IMR-90 (cell line): ENCODE measurements around the gene APOL3. TPM values are rescaled to one million over a fixed set of nuclear protein-coding genes. Genes with fewer than 3 reads are reported as not detected.
A peak's percentile ranks its signal among the peaks of the same experiment; 100 is the strongest.

Experiments used
- ATAC-seq: fragments of 200-7000 bp; cut with Tn5 transposase; 2 replicates; pipeline ENCODE4 v1.9.1; 2020; ENCODE audit warnings: low read depth, mild to moderate bottlenecking, moderate library complexity
- BruUV-seq: library from RNA; stranded (reverse); fragments of 400-500 nt; replicated peaks from 2 replicates; lab custom pipeline; 2021; lab: Mats Ljungman, UMichigan
- CTCF ChIA-PET: fragments of 300-600 bp; formaldehyde crosslinking; extraction: SDS; loops from one replicate; lab custom pipeline; 2021; ENCODE audit warnings: antibody characterized with exemption; lab: Yijun Ruan, JAX
- POLR2A ChIA-PET: fragments of 300-600 bp; sonication (Branson Sonifier 250); formaldehyde crosslinking; loops from one replicate; lab custom pipeline; 2022; ENCODE audit warnings: antibody characterized with exemption; ENCODE audit not compliant: unreplicated experiment; lab: Charles Lee
- DNase-seq: peaks from one replicate; pipeline ENCODE4 v3.0.0; 2013
- H2AFZ ChIP-seq: replicated peaks from 2 replicates; pipeline ENCODE3; 2013; ENCODE audit warnings: low read length, mild to moderate bottlenecking; ENCODE audit not compliant: poor library complexity
- H2AK5ac ChIP-seq: 2 replicates; pipeline ENCODE4 v1.6.1; 2013; ENCODE audit warnings: low read depth, low read length, inconsistent platforms
- H2AK9ac ChIP-seq: replicated peaks from 2 replicates; pipeline ENCODE3; 2013; ENCODE audit warnings: mild to moderate bottlenecking, low read depth, low read length, moderate library complexity; ENCODE audit not compliant: poor library complexity
- H2BK120ac ChIP-seq: 2 replicates; pipeline ENCODE4 v1.6.1; 2013; ENCODE audit warnings: low read depth, low read length, inconsistent platforms
- H2BK15ac ChIP-seq: 3 replicates; pipeline ENCODE4 v1.6.1; 2013; ENCODE audit warnings: low read depth, low read length, inconsistent platforms
- H2BK20ac ChIP-seq: 2 replicates; pipeline ENCODE4 v1.6.1; 2013; ENCODE audit warnings: low read depth, mild to moderate bottlenecking, inconsistent platforms, low read length, moderate library complexity
- H2BK5ac ChIP-seq: 2 replicates; pipeline ENCODE4 v1.6.1; 2013; ENCODE audit warnings: mild to moderate bottlenecking, low read depth, low read length, inconsistent platforms; ENCODE audit not compliant: poor library complexity, severe bottlenecking
- H3K14ac ChIP-seq: replicated peaks from 2 replicates; pipeline ENCODE4 v1.6.1; 2013; ENCODE audit warnings: low read depth, low read length, inconsistent platforms
- H3K18ac ChIP-seq: 2 replicates; pipeline ENCODE4 v1.6.1; 2013; ENCODE audit warnings: low read depth, low read length, control low read depth
- H3K23ac ChIP-seq: 2 replicates; pipeline ENCODE4 v1.6.1; 2013; ENCODE audit warnings: low read depth, low read length, inconsistent platforms
- H3K27ac ChIP-seq: 2 replicates; pipeline ENCODE4 v1.5.1; 2013; ENCODE audit warnings: mild to moderate bottlenecking, control low read depth, low read length; ENCODE audit not compliant: insufficient read depth
- H3K27me3 ChIP-seq: 2 replicates; pipeline ENCODE4 v1.6.1; 2013; ENCODE audit warnings: low read length; ENCODE audit not compliant: control insufficient read depth, insufficient read depth
- H3K36me3 ChIP-seq: 2 replicates; pipeline ENCODE4 v1.6.1; 2013; ENCODE audit warnings: low read length, mixed read lengths; ENCODE audit not compliant: control insufficient read depth, insufficient read depth
- H3K4ac ChIP-seq: 2 replicates; pipeline ENCODE4 v1.6.1; 2013; ENCODE audit warnings: low read depth, low read length, inconsistent platforms
- H3K4me1 ChIP-seq: 2 replicates; pipeline ENCODE4 v1.6.1; 2013; ENCODE audit warnings: low read length, mixed read lengths; ENCODE audit not compliant: control insufficient read depth, insufficient read depth
- H3K4me2 ChIP-seq: 2 replicates; pipeline ENCODE4 v1.6.1; 2013; ENCODE audit warnings: low read depth, mild to moderate bottlenecking, control low read depth, low read length, moderate library complexity
- H3K4me3 ChIP-seq: 2 replicates; pipeline ENCODE4 v1.5.1; 2013; ENCODE audit warnings: low read depth, mild to moderate bottlenecking, control low read depth, low read length, moderate library complexity; ENCODE audit not compliant: insufficient read depth
- H3K56ac ChIP-seq: 2 replicates; pipeline ENCODE4 v1.6.1; 2013; ENCODE audit warnings: low read length, inconsistent platforms; ENCODE audit not compliant: insufficient read depth; ENCODE audit errors: extremely low read depth
- H3K79me1 ChIP-seq, 2 experiments: 2 replicates each; pipeline ENCODE4 v1.6.1; 2013; ENCODE audit warnings: low read length in 2 of 2, inconsistent platforms in 1 of 2, low read depth in 1 of 2
- H3K9ac ChIP-seq: 2 replicates; pipeline ENCODE4 v1.6.1; 2013; ENCODE audit warnings: low read depth, low read length, control low read depth
- H3K9me1 ChIP-seq: 2 replicates; pipeline ENCODE4 v1.6.1; 2013; ENCODE audit warnings: low read length, inconsistent platforms; ENCODE audit not compliant: insufficient read depth
- H3K9me3 ChIP-seq: 2 replicates; pipeline ENCODE4 v1.6.1; 2013; ENCODE audit warnings: low read length; ENCODE audit not compliant: control insufficient read depth, insufficient read depth
- H4K20me1 ChIP-seq: 2 replicates; pipeline ENCODE4 v1.6.1; 2013; ENCODE audit warnings: low read length, inconsistent platforms; ENCODE audit not compliant: insufficient read depth
- H4K5ac ChIP-seq: 2 replicates; pipeline ENCODE4 v1.6.1; 2013; ENCODE audit warnings: mild to moderate bottlenecking, low read depth, low read length, control low read depth
- H4K8ac ChIP-seq, 2 experiments: 2 replicates each; pipeline ENCODE4 v1.6.1; 2013; ENCODE audit warnings: low read depth in 2 of 2, low read length in 2 of 2, control low read depth in 1 of 2, inconsistent platforms in 1 of 2
- H4K91ac ChIP-seq: 2 replicates; pipeline ENCODE4 v1.6.1; 2013; ENCODE audit warnings: low read depth, low read length, inconsistent platforms; ENCODE audit not compliant: insufficient read depth
- CEBPB ChIP-seq: IDR thresholded peaks from 2 replicates; pipeline ENCODE4 v1.6.1; 2012; ENCODE audit warnings: low read depth, low read length, improper control_type of control experiment
- FOS ChIP-seq: fragments of 150-350 bp; IDR thresholded peaks from 2 replicates; pipeline ENCODE4 v1.6.1; 2016; ENCODE audit warnings: low read depth, low read length
- MXI1 ChIP-seq: IDR thresholded peaks from 2 replicates; pipeline ENCODE4 v1.6.1; 2012; ENCODE audit warnings: low read depth, mild to moderate bottlenecking, low read length, moderate library complexity, borderline replicate concordance
- RFX5 ChIP-seq: IDR thresholded peaks from 2 replicates; pipeline ENCODE4 v1.8.0; 2012; ENCODE audit warnings: low read depth, mild to moderate bottlenecking, low read length, moderate library complexity
- WGBS, 2 experiments: methylation state at CpG; one replicate each; pipeline versions ENCODE4 v1.1.5 to v1.1.7; 2013; ENCODE audit warnings: missing lambda C conversion rate in 2 of 2; ENCODE audit not compliant: insufficient read length in 1 of 2; ENCODE audit errors: extremely low coverage in 2 of 2; 5-methylcytosine and 5-hydroxymethylcytosine counted together
- dilution Hi-C: fragments of 300-500 bp; cut with HindIII; formaldehyde crosslinking; loops from one replicate; pipeline ENCODE4 v1.14.3; 2018; ENCODE audit warnings: low sequenced_read_pairs; ENCODE audit not compliant: unreplicated experiment
- in situ Hi-C: fragments of 300-500 bp; cut with MboI; formaldehyde crosslinking; loops from 3 replicates; pipeline ENCODE4 v1.14.3; 2019; ENCODE audit warnings: low sequenced_read_pairs, inconsistent platforms, mixed read lengths
- intact Hi-C: fragments of 100-400 bp; cut with micrococcal nuclease; formaldehyde crosslinking; loops from 2 replicates; pipeline ENCODE4 v1.10.0; 2022
- polyA plus RNA-seq, 3 experiments: library from polyadenylated mRNA; depleted of rRNA; stranded (reverse); fragments of >200 nt; gene quantifications; 2 replicates each; pipeline ENCODE4 v1.2.3, GENCODE V29; 2012; ENCODE audit warnings: low replicate concordance in 1 of 3
- total RNA-seq: library from RNA; depleted of rRNA; stranded (reverse); fragments of >200 nt; gene quantifications from 2 replicates; pipeline ENCODE4 v1.2.3, GENCODE V29; 2012
- TF ChIP-seq, protein P1 (sequence below): fragments of 150-350 bp; IDR thresholded peaks from 2 replicates; pipeline ENCODE4 v1.6.1; 2017; ENCODE audit warnings: mild to moderate bottlenecking, antibody characterized with exemption, low read length, low read depth
- TF ChIP-seq, protein P2 (sequence below): conservative IDR thresholded peaks from 2 replicates; pipeline ENCODE4 v1.5.1; 2012; ENCODE audit warnings: mild to moderate bottlenecking, low read depth, low read length, improper control_type of control experiment

APOL3 gene
- total and polyA plus RNA-seq, 2 of the 4 experiments (the other 2 are of a cell fraction): 1.4 to 2.3 TPM

DNA sequence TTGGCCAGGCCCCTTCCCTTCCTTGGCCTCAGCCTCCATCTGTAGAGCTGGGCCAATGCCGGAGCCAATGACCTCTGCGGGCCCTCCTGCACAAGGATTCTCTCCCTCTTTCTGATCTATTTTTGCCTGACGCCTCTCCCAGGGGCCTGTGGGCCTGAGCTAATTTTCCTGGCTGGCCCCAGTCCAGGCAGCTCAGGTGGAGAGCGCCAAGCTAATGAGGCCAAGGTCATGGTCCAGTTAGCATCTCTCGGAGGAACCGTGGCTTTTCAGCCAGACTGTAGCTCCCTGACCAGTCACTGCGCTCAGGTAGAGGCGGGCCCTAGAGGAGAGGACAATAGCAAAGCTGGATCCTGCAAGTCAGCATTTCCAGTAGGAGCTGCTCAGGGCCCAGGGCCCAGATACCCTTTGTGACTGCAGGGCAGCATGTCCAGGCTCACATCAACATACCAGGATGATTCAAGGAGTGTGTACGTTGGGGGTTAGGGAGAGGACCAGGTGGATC, 43.5 kb downstream of the APOL3 start:
- Histone ChIP-seq H3K23ac (no peak overlapping the region), H3K14ac (no peak overlapping the region), H3K4me3 (no peak overlapping the region), H3K79me1 (no peaks in the 10 kb centered on the region), H3K4me1 (no peaks in the 10 kb centered on the region), H3K56ac (no peak overlapping the region), H3K27ac (no peak overlapping the region), H4K5ac (no peak overlapping the region), H2AFZ (peak overlapping the region; percentile 14), H3K18ac (no peak overlapping the region), H4K8ac (no peak overlapping the region), H4K91ac (no peak overlapping the region), H3K4ac (no peak overlapping the region), H2BK5ac (no peak overlapping the region), H2BK20ac (no peak overlapping the region), H2AK5ac (no peak overlapping the region), H3K36me3 (no peaks in the 10 kb centered on the region), H3K4me2 (no peak overlapping the region), H3K9ac (no peak overlapping the region), H3K27me3 (no peaks in the 10 kb centered on the region; the same call in none of the 2 replicates), H3K9me1 (no peaks in the 10 kb centered on the region), H2BK15ac (no peak overlapping the region), H4K20me1 (no peaks in the 10 kb centered on the region), H3K9me3 (no peaks in the 10 kb centered on the region), H2AK9ac (no peak overlapping the region), H2BK120ac (no peak overlapping the region)
- no TSS peak for BruUV-seq
- CTCF ChIA-PET: interaction anchor here (1.5 kb wide), 1 partner anchor 52 kb away, joined by 11 read pairs; no protein-coding TSS in a partner anchor
- dilution Hi-C loops (no loop called here), intact Hi-C loops (no loop called here), in situ Hi-C loops (no loop called here)
- WGBS, 2 experiments: 88% methylated on average over 3 of the region's 9 CpGs; no CpG with 5 or more reads in 1 of the 2 experiments
- DNase-seq: no peak
- no peak for ATAC-seq
- POLR2A ChIA-PET: no interaction called here
- no peak for TF ChIP-seq RFX5
- no peak for TF ChIP-seq CEBPB
- TF ChIP-seq, protein P1, sequence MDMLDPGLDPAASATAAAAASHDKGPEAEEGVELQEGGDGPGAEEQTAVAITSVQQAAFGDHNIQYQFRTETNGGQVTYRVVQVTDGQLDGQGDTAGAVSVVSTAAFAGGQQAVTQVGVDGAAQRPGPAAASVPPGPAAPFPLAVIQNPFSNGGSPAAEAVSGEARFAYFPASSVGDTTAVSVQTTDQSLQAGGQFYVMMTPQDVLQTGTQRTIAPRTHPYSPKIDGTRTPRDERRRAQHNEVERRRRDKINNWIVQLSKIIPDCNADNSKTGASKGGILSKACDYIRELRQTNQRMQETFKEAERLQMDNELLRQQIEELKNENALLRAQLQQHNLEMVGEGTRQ: no peak
- no peak for TF ChIP-seq MXI1
- TF ChIP-seq FOS: no peak
- TF ChIP-seq, protein P2, sequence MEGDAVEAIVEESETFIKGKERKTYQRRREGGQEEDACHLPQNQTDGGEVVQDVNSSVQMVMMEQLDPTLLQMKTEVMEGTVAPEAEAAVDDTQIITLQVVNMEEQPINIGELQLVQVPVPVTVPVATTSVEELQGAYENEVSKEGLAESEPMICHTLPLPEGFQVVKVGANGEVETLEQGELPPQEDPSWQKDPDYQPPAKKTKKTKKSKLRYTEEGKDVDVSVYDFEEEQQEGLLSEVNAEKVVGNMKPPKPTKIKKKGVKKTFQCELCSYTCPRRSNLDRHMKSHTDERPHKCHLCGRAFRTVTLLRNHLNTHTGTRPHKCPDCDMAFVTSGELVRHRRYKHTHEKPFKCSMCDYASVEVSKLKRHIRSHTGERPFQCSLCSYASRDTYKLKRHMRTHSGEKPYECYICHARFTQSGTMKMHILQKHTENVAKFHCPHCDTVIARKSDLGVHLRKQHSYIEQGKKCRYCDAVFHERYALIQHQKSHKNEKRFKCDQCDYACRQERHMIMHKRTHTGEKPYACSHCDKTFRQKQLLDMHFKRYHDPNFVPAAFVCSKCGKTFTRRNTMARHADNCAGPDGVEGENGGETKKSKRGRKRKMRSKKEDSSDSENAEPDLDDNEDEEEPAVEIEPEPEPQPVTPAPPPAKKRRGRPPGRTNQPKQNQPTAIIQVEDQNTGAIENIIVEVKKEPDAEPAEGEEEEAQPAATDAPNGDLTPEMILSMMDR: no peak
